Renal pelvis (tissue), 4 donors: ENCODE data around the gene PELO. TPM values are rescaled to one million over a fixed set of nuclear protein-coding genes. Genes with fewer than 3 reads are reported as not detected.

Experiments
- DNase-seq: peaks from one replicate; pipeline ENCODE4 v3.0.0-alpha.2; 2013
- polyA plus RNA-seq, 3 donors: library from polyadenylated mRNA; unstranded; fragments of 120-200 nt; gene quantifications; one replicate each; pipeline ENCODE4 v1.2.1, GENCODE V29; 2013; ENCODE audit not compliant: insufficient read length in 3 of 3

The PELO gene
- polyA plus RNA-seq, 3 donors = 26.4 to 29.6 (median 27.9) TPM

- no peak for DNase-seq
Observed at GRCh38 chr5:52769061-52769460, 18.7 kb upstream of the PELO start.

- no peak for DNase-seq
Observed at GRCh38 chr5:52770287-52770939, 17.3 kb upstream of the PELO start.

- no peak for DNase-seq
Observed at GRCh38 chr5:52771343-52772039, 16.2 kb upstream of the PELO start.

GRCh38 chr5:52772668-52773067 is 15.0 kb upstream of the PELO start:
- no peak for DNase-seq

- DNase-seq = no peak
Observed at GRCh38 chr5:52773342-52773741, 14.4 kb upstream of the PELO start.

GRCh38 chr5:52774005-52774410 is 13.7 kb upstream of the PELO start:
- no peak for DNase-seq

- DNase-seq = no peak
Observed at GRCh38 chr5:52776116-52776515, 11.6 kb upstream of the PELO start.

- no peak for DNase-seq
Observed at GRCh38 chr5:52777186-52777585, 10.5 kb upstream of the PELO start.

- DNase-seq = no peak
Observed at GRCh38 chr5:52778781-52779180, 8.9 kb upstream of the PELO start.

- no peak for DNase-seq
Observed at GRCh38 chr5:52779213-52779612, 8.5 kb upstream of the PELO start.

- DNase-seq = no peak
Observed at GRCh38 chr5:52783226-52783959, 4.3 kb upstream of the PELO start.

GRCh38 chr5:52784737-52785136 is 3.0 kb upstream of the PELO start:
- DNase-seq = no peak

GRCh38 chr5:52786391-52786790 is 1.3 kb upstream of the PELO start:
- no peak for DNase-seq

- no peak for DNase-seq
Observed at GRCh38 chr5:52786949-52787599, 642 bp upstream of the PELO start.

- DNase-seq = no peak
Observed at GRCh38 chr5:52788505-52788821, 747 bp downstream of the PELO start.

GRCh38 chr5:52789378-52789777 is 1.7 kb downstream of the PELO start:
- no peak for DNase-seq

GRCh38 chr5:52789851-52790250 is 2.1 kb downstream of the PELO start:
- DNase-seq = no peak

GRCh38 chr5:52791366-52791765 is 3.6 kb downstream of the PELO start:
- DNase-seq = no peak

GRCh38 chr5:52794519-52794918 is 6.8 kb downstream of the PELO start:
- no peak for DNase-seq

GRCh38 chr5:52796031-52796430 is 8.3 kb downstream of the PELO start:
- DNase-seq = no peak

- no peak for DNase-seq
Observed at GRCh38 chr5:52796516-52797103, 8.9 kb downstream of the PELO start.

GRCh38 chr5:52798938-52799337 is 11.2 kb downstream of the PELO start:
- no peak for DNase-seq
